ENCODE data around the gene AZU1.

The AZU1 gene

GRCh38 chr19:866769-867300, 39.2 kb downstream of the AZU1 start:
- Histone ChIP-seq H3K36me3 (ENCODE audit: insufficient read depth, low read length) (peaks cover 10% of the 10 kb centered on the region), H3K4me3 (ENCODE audit: low read length) (no peak overlapping the region), H3K4me1 (ENCODE audit: insufficient read depth, low read length) (no peaks in the 10 kb centered on the region), H3K9me3 (ENCODE audit: insufficient read depth, low read depth, low read length) (no peaks in the 10 kb centered on the region), H3K27ac (ENCODE audit: low read depth, low read length) (no peak overlapping the region; the same call in 1 of the 2 replicates), H3K27me3 (ENCODE audit: insufficient read depth, low read length) (no peaks in the 10 kb centered on the region), H3K9ac (ENCODE audit: low read depth, low read length) (no peak overlapping the region)
- WGBS: 81% methylated on average over 38 of the region's 38 CpGs

- Histone ChIP-seq H3K9me3 (ENCODE audit: insufficient read depth, low read depth, low read length) (no peaks in the 10 kb centered on the region), H3K9ac (ENCODE audit: low read depth, low read length) (no peak overlapping the region), H3K4me3 (ENCODE audit: low read length) (no peak overlapping the region), H3K27me3 (ENCODE audit: insufficient read depth, low read length) (no peaks in the 10 kb centered on the region), H3K4me1 (ENCODE audit: insufficient read depth, low read length) (no peaks in the 10 kb centered on the region), H3K27ac (ENCODE audit: low read depth, low read length) (no peak overlapping the region; the same call in 1 of the 2 replicates), H3K36me3 (ENCODE audit: insufficient read depth, low read length) (peaks cover 10% of the 10 kb centered on the region)
- whole genome bisulfite sequencing: 45% methylated on average over 16 of the region's 16 CpGs
These were observed 39.7 kb downstream of the AZU1 start for GRCh38 chr19:867301-867793.

- peaks cover 10% of the 10 kb centered on the region for H3K36me3 ChIP-seq (ENCODE audit: insufficient read depth, low read length)
- H3K4me1 ChIP-seq (ENCODE audit: insufficient read depth, low read length): no peaks in the 10 kb centered on the region
- no peak overlapping the region for H3K9ac ChIP-seq (ENCODE audit: low read depth, low read length)
- H3K9me3 ChIP-seq (ENCODE audit: insufficient read depth, low read depth, low read length): no peaks in the 10 kb centered on the region
- WGBS: 94% methylated on average over 39 of the region's 39 CpGs
- H3K4me3 ChIP-seq (ENCODE audit: low read length): no peak overlapping the region
- H3K27me3 ChIP-seq (ENCODE audit: insufficient read depth, low read length): no peaks in the 10 kb centered on the region
- no peak overlapping the region for H3K27ac ChIP-seq (ENCODE audit: low read depth, low read length)
These were observed 40.3 kb downstream of the AZU1 start for GRCh38 chr19:867855-868457.

GRCh38 chr19:868458-869244, 41.0 kb downstream of the AZU1 start:
- Histone ChIP-seq H3K27ac (ENCODE audit: low read depth, low read length) (no peak overlapping the region), H3K36me3 (ENCODE audit: insufficient read depth, low read length) (peaks cover 10% of the 10 kb centered on the region), H3K9me3 (ENCODE audit: insufficient read depth, low read depth, low read length) (no peaks in the 10 kb centered on the region), H3K4me3 (ENCODE audit: low read length) (no peak overlapping the region), H3K9ac (ENCODE audit: low read depth, low read length) (no peak overlapping the region), H3K4me1 (ENCODE audit: insufficient read depth, low read length) (no peaks in the 10 kb centered on the region), H3K27me3 (ENCODE audit: insufficient read depth, low read length) (no peaks in the 10 kb centered on the region)
- WGBS: 91% methylated on average over 34 of the region's 34 CpGs

- H3K27me3 ChIP-seq (ENCODE audit: insufficient read depth, low read length): no peaks in the 10 kb centered on the region
- H3K9me3 ChIP-seq (ENCODE audit: insufficient read depth, low read depth, low read length): no peaks in the 10 kb centered on the region
- H3K36me3 ChIP-seq (ENCODE audit: insufficient read depth, low read length): peaks cover 12% of the 10 kb centered on the region
- WGBS: 86% methylated on average over 29 of the region's 29 CpGs
- H3K4me3 ChIP-seq (ENCODE audit: low read length): no peak overlapping the region
- no peaks in the 10 kb centered on the region for H3K4me1 ChIP-seq (ENCODE audit: insufficient read depth, low read length)
- H3K9ac ChIP-seq (ENCODE audit: low read depth, low read length): no peak overlapping the region
- H3K27ac ChIP-seq (ENCODE audit: low read depth, low read length): no peak overlapping the region
These were observed 41.9 kb downstream of the AZU1 start for GRCh38 chr19:869245-870177.

GRCh38 chr19:870314-870713, 42.7 kb downstream of the AZU1 start:
- Histone ChIP-seq H3K4me1 (ENCODE audit: insufficient read depth, low read length) (no peaks in the 10 kb centered on the region), H3K36me3 (ENCODE audit: insufficient read depth, low read length) (peaks cover 16% of the 10 kb centered on the region), H3K27ac (ENCODE audit: low read depth, low read length) (no peak overlapping the region), H3K9me3 (ENCODE audit: insufficient read depth, low read depth, low read length) (no peaks in the 10 kb centered on the region), H3K27me3 (ENCODE audit: insufficient read depth, low read length) (no peaks in the 10 kb centered on the region), H3K9ac (ENCODE audit: low read depth, low read length) (no peak overlapping the region), H3K4me3 (ENCODE audit: low read length) (no peak overlapping the region)
- WGBS: 90% methylated on average over 8 of the region's 8 CpGs

GRCh38 chr19:870963-871401, 43.3 kb downstream of the AZU1 start:
- Histone ChIP-seq H3K36me3 (ENCODE audit: insufficient read depth, low read length) (peaks cover 23% of the 10 kb centered on the region), H3K9me3 (ENCODE audit: insufficient read depth, low read depth, low read length) (no peaks in the 10 kb centered on the region), H3K9ac (ENCODE audit: low read depth, low read length) (no peak overlapping the region), H3K27me3 (ENCODE audit: insufficient read depth, low read length) (no peaks in the 10 kb centered on the region), H3K27ac (ENCODE audit: low read depth, low read length) (peak overlapping the region; percentile 4; the same call in 1 of the 2 replicates), H3K4me3 (ENCODE audit: low read length) (no peak overlapping the region), H3K4me1 (ENCODE audit: insufficient read depth, low read length) (no peaks in the 10 kb centered on the region)
- 87% methylated on average over 28 of the region's 28 CpGs for WGBS

- no peak overlapping the region for H3K9ac ChIP-seq (ENCODE audit: low read depth, low read length)
- H3K4me1 ChIP-seq (ENCODE audit: insufficient read depth, low read length): no peaks in the 10 kb centered on the region
- peaks cover 28% of the 10 kb centered on the region for H3K36me3 ChIP-seq (ENCODE audit: insufficient read depth, low read length)
- H3K27ac ChIP-seq (ENCODE audit: low read depth, low read length): peak overlapping the region; percentile 70; the same call in 1 of the 2 replicates
- peak overlapping the region; percentile 27; the same call in 1 of the 2 replicates for H3K4me3 ChIP-seq (ENCODE audit: low read length)
- WGBS: 60% methylated on average over 22 of the region's 33 CpGs
- H3K27me3 ChIP-seq (ENCODE audit: insufficient read depth, low read length): no peaks in the 10 kb centered on the region
- no peaks in the 10 kb centered on the region for H3K9me3 ChIP-seq (ENCODE audit: insufficient read depth, low read depth, low read length)
These were observed 44.0 kb downstream of the AZU1 start for GRCh38 chr19:871446-872265.

GRCh38 chr19:872266-872951, 44.8 kb downstream of the AZU1 start:
- no peaks in the 10 kb centered on the region for H3K9me3 ChIP-seq (ENCODE audit: insufficient read depth, low read depth, low read length)
- peaks cover 33% of the 10 kb centered on the region for H3K36me3 ChIP-seq (ENCODE audit: insufficient read depth, low read length)
- H3K4me1 ChIP-seq (ENCODE audit: insufficient read depth, low read length): no peaks in the 10 kb centered on the region
- H3K27me3 ChIP-seq (ENCODE audit: insufficient read depth, low read length): no peaks in the 10 kb centered on the region
- peak overlapping the region; percentile 70; the same call in 1 of the 2 replicates for H3K27ac ChIP-seq (ENCODE audit: low read depth, low read length)
- peak overlapping the region; percentile 27; the same call in 1 of the 2 replicates for H3K4me3 ChIP-seq (ENCODE audit: low read length)
- no peak overlapping the region for H3K9ac ChIP-seq (ENCODE audit: low read depth, low read length)
- WGBS: 43% methylated on average over 27 of the region's 27 CpGs
